H1 (cell line): ENCODE data around the gene PRDM1. TPM values are rescaled to one million over a fixed set of nuclear protein-coding genes. Genes with fewer than 3 reads are reported as not detected.

ENCODE experiments used
- CTCF ChIA-PET: fragments of 300-600 bp; sonication (Branson Sonifier 250); formaldehyde crosslinking; loops from one replicate; lab custom pipeline; 2021; ENCODE audit not compliant: partially characterized antibody; lab: Charles Lee
- POLR2A ChIA-PET: fragments of 300-600 bp; sonication (Branson Sonifier 250); formaldehyde crosslinking; loops from one replicate; lab custom pipeline; 2021; ENCODE audit warnings: inconsistent platforms; ENCODE audit not compliant: partially characterized antibody; lab: Charles Lee
- DNase-seq, 2 experiments: peaks; one replicate each; pipeline versions ENCODE4 v3.0.0 to v3.0.0-alpha.2; 2010 to 2022; ENCODE audit warnings: low spot score in 2 of 2, low read depth in 1 of 2, mixed read lengths in 1 of 2
- FAIRE-seq: peaks from 2 replicates; lab custom pipeline; 2011; peaks lifted over from hg19 to GRCh38; lab: Jason Lieb, UNC
- H2AFZ ChIP-seq: 2 replicates; pipeline ENCODE4 v1.8.1; 2012; ENCODE audit warnings: low read length, inconsistent platforms
- H2AK5ac ChIP-seq: 2 replicates; pipeline ENCODE4 v1.6.1; 2013; ENCODE audit warnings: low read depth, low read length
- H2BK120ac ChIP-seq: replicated peaks from 2 replicates; pipeline ENCODE3; 2013; ENCODE audit warnings: low read depth, low read length, inconsistent platforms
- H2BK12ac ChIP-seq: 2 replicates; pipeline ENCODE4 v1.6.1; 2013; ENCODE audit warnings: low read depth, low read length
- H2BK15ac ChIP-seq: 2 replicates; pipeline ENCODE4 v1.6.1; 2013; ENCODE audit warnings: low read length
- H2BK20ac ChIP-seq: 2 replicates; pipeline ENCODE4 v1.6.1; 2013; ENCODE audit warnings: low read length
- H2BK5ac ChIP-seq: 2 replicates; pipeline ENCODE4 v1.6.1; 2013; ENCODE audit warnings: low read depth, low read length
- H3K14ac ChIP-seq: 2 replicates; pipeline ENCODE4 v1.6.1; 2013; ENCODE audit warnings: inconsistent platforms; ENCODE audit not compliant: insufficient read length
- H3K18ac ChIP-seq: 2 replicates; pipeline ENCODE4 v1.6.1; 2013; ENCODE audit warnings: low read length; ENCODE audit errors: extremely low read depth
- H3K23ac ChIP-seq: 2 replicates; pipeline ENCODE4 v1.6.1; 2013; ENCODE audit warnings: inconsistent platforms; ENCODE audit not compliant: insufficient read length
- H3K23me2 ChIP-seq: 2 replicates; pipeline ENCODE4 v1.6.1; 2013; ENCODE audit warnings: low read depth, low read length
- H3K27ac ChIP-seq: 2 replicates; pipeline ENCODE4 v1.6.1; 2011; ENCODE audit warnings: low read depth, low read length, inconsistent platforms
- H3K27me3 ChIP-seq, 4 experiments: replicated peaks in 1 of 4; 1 replicate in 1 of 4; 2 replicates in 3 of 4; pipeline versions ENCODE4 v1.6.1 to v1.8.1; 2011 to 2013; ENCODE audit warnings: low read length in 3 of 4, mild to moderate bottlenecking in 3 of 4, inconsistent platforms in 2 of 4, mixed read lengths in 2 of 4, moderate library complexity in 1 of 4; ENCODE audit not compliant: control insufficient read depth in 3 of 4, insufficient read depth in 3 of 4; ENCODE audit errors: extremely low read depth in 1 of 4
- H3K36me3 ChIP-seq, 4 experiments: 2 replicates each; pipeline versions ENCODE4 v1.6.1 to v1.8.1; 2011 to 2013; ENCODE audit warnings: mild to moderate bottlenecking in 4 of 4, low read length in 3 of 4, moderate library complexity in 2 of 4, control low read depth in 1 of 4, inconsistent platforms in 1 of 4; ENCODE audit not compliant: insufficient read depth in 4 of 4, control insufficient read depth in 2 of 4
- H3K4ac ChIP-seq: replicated peaks from 2 replicates; pipeline ENCODE3; 2013; ENCODE audit warnings: low read length, low read depth, mixed read lengths, inconsistent platforms; ENCODE audit not compliant: insufficient read length
- H3K4me1 ChIP-seq, 4 experiments: replicated peaks in 1 of 4; 1 replicate in 1 of 4; 2 replicates in 3 of 4; pipeline versions ENCODE4 v1.6.1 to v1.8.1; 2011 to 2013; ENCODE audit warnings: low read length in 3 of 4, inconsistent platforms in 2 of 4, mixed read lengths in 1 of 4; ENCODE audit not compliant: insufficient read depth in 4 of 4, control insufficient read depth in 3 of 4
- H3K4me2 ChIP-seq, 2 experiments: 2 replicates each; pipeline versions ENCODE4 v1.6.1 to v1.8.1; 2011 to 2013; ENCODE audit warnings: low read depth in 2 of 2, low read length in 2 of 2, control low read depth in 1 of 2, inconsistent platforms in 1 of 2, mild to moderate bottlenecking in 1 of 2; ENCODE audit not compliant: insufficient read depth in 1 of 2
- H3K4me3 ChIP-seq, 4 experiments: fragments of 200-600, 300-600 bp in 1 of 4; sonication (generic), shearing (Covaris generic), sonication (Bioruptor Twin) in 1 of 4; 2 replicates each; pipeline versions ENCODE4 v1.5.1 to v1.8.1; 2011 to 2016; ENCODE audit warnings: low read length in 4 of 4, low read depth in 3 of 4, control low read depth in 2 of 4, inconsistent platforms in 2 of 4, mild to moderate bottlenecking in 2 of 4, mixed read lengths in 1 of 4, moderate library complexity in 1 of 4; ENCODE audit not compliant: insufficient read depth in 2 of 4; ENCODE audit errors: extremely low read depth in 1 of 4
- H3K56ac ChIP-seq: replicated peaks from 2 replicates; pipeline ENCODE3; 2013; ENCODE audit warnings: low read depth, mild to moderate bottlenecking, mixed read lengths, low read length, inconsistent platforms; ENCODE audit not compliant: insufficient read length
- H3K79me1 ChIP-seq: 2 replicates; pipeline ENCODE4 v1.6.1; 2013; ENCODE audit warnings: low read depth, low read length, control low read depth
- H3K79me2 ChIP-seq, 2 experiments: 2 replicates each; pipeline versions ENCODE4 v1.6.1 to v1.8.1; 2012 to 2013; ENCODE audit warnings: low read length in 2 of 2, mild to moderate bottlenecking in 2 of 2, inconsistent platforms in 1 of 2; ENCODE audit not compliant: insufficient read depth in 2 of 2, control insufficient read depth in 1 of 2
- H3K9ac ChIP-seq, 4 experiments: replicated peaks in 1 of 4; 1 replicate in 1 of 4; 2 replicates in 3 of 4; pipeline versions ENCODE4 v1.6.1 to v1.8.1; 2011 to 2013; ENCODE audit warnings: low read depth in 3 of 4, low read length in 3 of 4, control low read depth in 2 of 4, mild to moderate bottlenecking in 2 of 4, moderate library complexity in 2 of 4, inconsistent platforms in 1 of 4; ENCODE audit errors: extremely low read depth in 1 of 4
- H3K9me3 ChIP-seq, 2 experiments: 2 replicates each; pipeline versions ENCODE4 v1.6.1 to v1.8.1; 2012 to 2013; ENCODE audit warnings: mild to moderate bottlenecking in 2 of 2, moderate library complexity in 2 of 2, control low read depth in 1 of 2, inconsistent platforms in 1 of 2, low read depth in 1 of 2, low read length in 1 of 2, mixed read lengths in 1 of 2; ENCODE audit not compliant: insufficient read depth in 2 of 2
- H4K20me1 ChIP-seq, 2 experiments: replicated peaks in 1 of 2; 2 replicates each; pipeline versions ENCODE3 to v1.8.1; 2011 to 2013; ENCODE audit warnings: inconsistent platforms in 2 of 2, low read length in 2 of 2, mild to moderate bottlenecking in 1 of 2; ENCODE audit not compliant: insufficient read depth in 2 of 2, control insufficient read depth in 1 of 2
- H4K5ac ChIP-seq: 2 replicates; pipeline ENCODE4 v1.6.1; 2013; ENCODE audit warnings: low read length, low read depth, mixed read lengths, inconsistent platforms; ENCODE audit not compliant: insufficient read length
- H4K8ac ChIP-seq: 2 replicates; pipeline ENCODE4 v1.8.0; 2013; ENCODE audit warnings: mild to moderate bottlenecking, moderate library complexity, low read length, inconsistent platforms; ENCODE audit not compliant: insufficient read depth; ENCODE audit errors: extremely low read depth
- H4K91ac ChIP-seq: replicated peaks from 2 replicates; pipeline ENCODE3; 2013; ENCODE audit warnings: low read length, mixed read lengths, inconsistent platforms; ENCODE audit not compliant: insufficient read length
- BCL11A ChIP-seq, 2 experiments: IDR thresholded peaks; one replicate each; pipeline ENCODE4 v1.6.1; 2011; ENCODE audit warnings: low read depth in 2 of 2, low read length in 2 of 2, mild to moderate bottlenecking in 2 of 2
- BRCA1 ChIP-seq: IDR thresholded peaks from 2 replicates; pipeline ENCODE4 v1.6.1; 2012; ENCODE audit warnings: low read depth, low read length, improper control_type of control experiment
- CBX5 ChIP-seq: fragments of 300-800, 300-1000 bp; sonication (generic); IDR thresholded peaks from 2 replicates; pipeline ENCODE4 v1.7.1; 2016; ENCODE audit warnings: antibody characterized with exemption, low read length, low read depth
- CHD1 ChIP-seq: IDR thresholded peaks from 2 replicates; pipeline ENCODE4 v1.6.1; 2012; ENCODE audit warnings: low read depth, low read length, improper control_type of control experiment
- CREB1 ChIP-seq: IDR thresholded peaks from 2 replicates; pipeline ENCODE4 v1.6.1; 2012; ENCODE audit warnings: inconsistent platforms
- EP300 ChIP-seq, 2 experiments: IDR thresholded peaks; 1 replicate in 1 of 2; 2 replicates in 1 of 2; pipeline ENCODE4 v1.6.1; 2011 to 2012; ENCODE audit warnings: low read depth in 2 of 2, low read length in 2 of 2, mild to moderate bottlenecking in 2 of 2, borderline replicate concordance in 1 of 2, inconsistent platforms in 1 of 2, moderate library complexity in 1 of 2
- FOSL1 ChIP-seq: IDR thresholded peaks from 2 replicates; pipeline ENCODE4 v1.6.1; 2011; ENCODE audit warnings: mild to moderate bottlenecking, low read depth, low read length, moderate library complexity; ENCODE audit not compliant: insufficient read depth
- MAFK ChIP-seq: IDR thresholded peaks from 2 replicates; pipeline ENCODE4 v1.6.1; 2012; ENCODE audit warnings: low read depth, mild to moderate bottlenecking, improper control_type of control experiment, low read length
- POLR2A ChIP-seq, 2 experiments: IDR thresholded peaks; 1 replicate in 1 of 2; 2 replicates in 1 of 2; pipeline ENCODE4 v1.6.1; 2011; ENCODE audit warnings: low read depth in 2 of 2, low read length in 2 of 2, mild to moderate bottlenecking in 2 of 2; ENCODE audit errors: control extremely low read depth in 1 of 2
- POU5F1 ChIP-seq: IDR thresholded peaks from 2 replicates; pipeline ENCODE4 v1.6.1; 2011; ENCODE audit warnings: low read depth, mild to moderate bottlenecking, low read length, moderate library complexity
- SAP30 ChIP-seq: fragments of 300-600 bp; sonication (generic); IDR thresholded peaks from 2 replicates; pipeline ENCODE4 v1.7.1; 2012; ENCODE audit warnings: low read length, moderate library complexity, mild to moderate bottlenecking, inconsistent platforms; ENCODE audit not compliant: insufficient read depth, insufficient replicate concordance
- SIRT6 ChIP-seq: IDR thresholded peaks from one replicate; pipeline ENCODE4 v1.7.1; 2012; ENCODE audit warnings: low read length, inconsistent platforms
- SIX5 ChIP-seq: IDR thresholded peaks from 2 replicates; pipeline ENCODE4 v1.6.1; 2011; ENCODE audit warnings: mild to moderate bottlenecking, low read depth, low read length
- SP2 ChIP-seq: IDR thresholded peaks from 2 replicates; pipeline ENCODE4 v1.6.1; 2012; ENCODE audit warnings: mild to moderate bottlenecking, low read length, inconsistent platforms
- SUZ12 ChIP-seq: fragments of 200-600 bp; sonication (generic); IDR thresholded peaks from 2 replicates; pipeline ENCODE4 v1.6.1; 2012; ENCODE audit warnings: mild to moderate bottlenecking, inconsistent platforms, low read length, moderate library complexity, mixed read lengths
- TEAD4 ChIP-seq: IDR thresholded peaks from 2 replicates; pipeline ENCODE4 v1.6.1; 2012; ENCODE audit warnings: low read depth, low read length, inconsistent platforms, mixed read lengths
- WGBS, 2 experiments: shearing (Covaris generic) in 1 of 2; methylation state at CpG; one replicate each; pipeline versions ENCODE4 v1.1.6 to v1.1.7; 2013 to 2015; ENCODE audit warnings: low lambda C conversion rate in 2 of 2, mixed read lengths in 2 of 2, inconsistent platforms in 1 of 2, low coverage in 1 of 2, missing lambda C conversion rate in 1 of 2; ENCODE audit not compliant: insufficient replicate concordance in 2 of 2, insufficient coverage in 1 of 2, insufficient read length in 1 of 2; ENCODE audit errors: extremely low coverage in 1 of 2, missing lambda C conversion rate in 1 of 2; 5-methylcytosine and 5-hydroxymethylcytosine counted together
- polyA plus RNA-seq, 7 experiments: library from polyadenylated mRNA; depleted of rRNA in 3 of 7; stranded (reverse) in 5 of 7; unstranded in 2 of 7; fragments of >200 nt in 5 of 7; fragments of 200-250 nt in 2 of 7; gene quantifications; 1 replicate in 5 of 7; 2 replicates in 1 of 7; 4 replicates in 1 of 7; pipeline versions ENCODE4 v1.2.1 to v1.2.3, GENCODE V29; 2011 to 2013; ENCODE audit warnings: missing spikeins in 2 of 7, mixed read lengths in 2 of 7
- total RNA-seq: library from RNA; stranded (reverse); fragmentation: NEBNext Ultra II Directional; extraction: Animal tissue kit (Norgen Biotek cat#: 25700); gene quantifications from 2 replicates; pipeline ENCODE4 v1.2.1, GENCODE V29; 2021

Gene PRDM1
- total and polyA plus RNA-seq, 2 of the 8 experiments (the other 6 are each of a cell fraction or from before 2014, with no cell fraction given) = 0.21 to 0.74 TPM

DNA sequence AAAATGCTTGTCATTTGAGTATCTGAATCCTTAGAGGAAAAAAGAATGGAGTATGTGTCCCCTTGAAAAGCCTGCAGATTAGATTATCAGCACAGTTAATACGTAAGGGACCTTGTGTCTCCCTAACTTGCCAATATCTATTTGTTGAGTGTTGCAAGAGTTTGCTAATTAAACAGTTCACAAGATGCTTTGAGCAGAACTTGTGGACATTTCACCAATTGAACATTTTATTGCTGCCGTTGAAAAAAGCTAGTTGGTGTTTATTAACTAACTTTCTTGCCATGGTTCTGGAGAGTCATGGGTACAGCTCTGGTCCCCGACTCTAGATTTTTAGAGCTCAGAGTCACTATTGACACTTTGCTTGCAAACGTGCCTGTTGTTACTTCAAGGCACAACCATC lies 30.6 kb upstream of the PRDM1 start:
- POLR2A ChIA-PET = no interaction called here
- Histone ChIP-seq H3K9ac (no peak overlapping the region), H2BK15ac (no peak overlapping the region), H4K91ac (no peak overlapping the region), H3K4me3 (no peak overlapping the region), H2BK12ac (no peak overlapping the region), H3K27me3 (no peaks in the 10 kb centered on the region; a peak in 1 of 7 replicates), H3K56ac (no peak overlapping the region), H2BK120ac (no peak overlapping the region), H3K4me1 (peaks cover 0 to 7% (median 3%) of the 10 kb centered on the region in 4 experiments; a peak in 3 of 7 replicates), H3K9me3 (no peaks in the 10 kb centered on the region), H2AK5ac (no peak overlapping the region), H4K20me1 (no peaks in the 10 kb centered on the region), H3K14ac (no peak overlapping the region), H4K8ac (no peak overlapping the region), H3K23ac (peak overlapping the region; percentile 61), H3K18ac (no peak overlapping the region), H2BK5ac (no peak overlapping the region), H2BK20ac (no peak overlapping the region), H3K36me3 (no peaks in the 10 kb centered on the region), H3K23me2 (no peaks in the 10 kb centered on the region), H4K5ac (no peak overlapping the region), H3K79me1 (no peaks in the 10 kb centered on the region), H3K79me2 (no peaks in the 10 kb centered on the region), H2AFZ (no peak overlapping the region), H3K27ac (no peak overlapping the region), H3K4me2 (peak overlapping the region in 1 of 2 experiments; percentile 24; a peak in 1 of 4 replicates), H3K4ac (no peak overlapping the region)
- CTCF ChIA-PET = interaction anchor here (0.5 to 1.7 kb wide), 4 partner anchors 37 to 960 kb away, joined by 3 to 5 read pairs (median 4); no protein-coding TSS in a partner anchor
- DNase-seq (no peak), FAIRE-seq (no peak)
- 78% methylated on average over 4 of the region's 4 CpGs; no CpG with 5 or more reads in 1 of the 2 experiments for WGBS, 2 experiments
- no peak for TF ChIP-seq TEAD4
- TF ChIP-seq EP300 (IDR thresholded peaks at IDR 0.05; ENCODE audit: borderline replicate concordance in 1 of 2, low read depth in 2 of 2, low read length in 2 of 2) = no peak
- TF ChIP-seq BRCA1 = no peak
- no peak for TF ChIP-seq BCL11A (IDR thresholded peaks at IDR 0.05; ENCODE audit: low read depth in 2 of 2, low read length in 2 of 2)
- no peak for TF ChIP-seq MAFK
- no peak for TF ChIP-seq FOSL1
- TF ChIP-seq POU5F1 = no peak
- no peak for TF ChIP-seq SP2
- no peak for TF ChIP-seq SAP30
- TF ChIP-seq SIRT6 = no peak
- no peak for TF ChIP-seq CHD1
- TF ChIP-seq CREB1 = no peak
- no peak for TF ChIP-seq POLR2A (IDR thresholded peaks at IDR 0.05; ENCODE audit: control extremely low read depth in 1 of 2, low read depth in 2 of 2, low read length in 2 of 2)
- TF ChIP-seq SIX5 = no peak
- no peak for TF ChIP-seq SUZ12
- TF ChIP-seq CBX5 = no peak
